DMS 273 (cell line): ENCODE results near the gene SLC27A2.
"Not testable (repeated sequence)": the region's sequence is repeated elsewhere in the genome, so short reads cannot be mapped to it uniquely, and the experiment has no call there.

ENCODE experiments used
- DNase-seq: peaks from one replicate; lab custom pipeline; 2025; ENCODE audit not compliant: unreplicated experiment; lab: John Stamatoyannopoulos, UW

The SLC27A2 gene

GRCh38 chr15:50188793-50189192 is 6.8 kb downstream of the SLC27A2 start:
- not testable (repeated sequence) for DNase-seq

- DNase-seq = no peak
These were observed 7.6 kb downstream of the SLC27A2 start for GRCh38 chr15:50189633-50190032.

- DNase-seq = no peak
These were observed 8.2 kb downstream of the SLC27A2 start for GRCh38 chr15:50190166-50190570.

GRCh38 chr15:50190723-50191122 is 8.7 kb downstream of the SLC27A2 start:
- no peak for DNase-seq

GRCh38 chr15:50192164-50192563 is 10.2 kb downstream of the SLC27A2 start:
- no peak for DNase-seq

- no peak for DNase-seq
These were observed 11.1 kb downstream of the SLC27A2 start for GRCh38 chr15:50192926-50193620.

GRCh38 chr15:50202003-50202402 is 20.0 kb downstream of the SLC27A2 start:
- DNase-seq = no peak

- no peak for DNase-seq
These were observed 24.0 kb downstream of the SLC27A2 start for GRCh38 chr15:50206020-50206419.

- DNase-seq = no peak
These were observed 27.8 kb downstream of the SLC27A2 start for GRCh38 chr15:50209809-50210208.

- no peak for DNase-seq
These were observed 28.6 kb downstream of the SLC27A2 start for GRCh38 chr15:50210462-50211157.

- DNase-seq = no peak
These were observed 36.3 kb downstream of the SLC27A2 start for GRCh38 chr15:50218291-50218690.

- no peak for DNase-seq
These were observed 36.7 kb downstream of the SLC27A2 start for GRCh38 chr15:50218691-50219090.

GRCh38 chr15:50219820-50220219 is 37.8 kb downstream of the SLC27A2 start:
- DNase-seq = no peak

GRCh38 chr15:50222181-50222580 is 40.2 kb downstream of the SLC27A2 start:
- DNase-seq = no peak

GRCh38 chr15:50224606-50225005 is 42.6 kb downstream of the SLC27A2 start:
- no peak for DNase-seq

- no peak for DNase-seq
These were observed 43.1 kb downstream of the SLC27A2 start for GRCh38 chr15:50225057-50225456.

GRCh38 chr15:50225938-50226337 is 43.9 kb downstream of the SLC27A2 start:
- DNase-seq = no peak

GRCh38 chr15:50227076-50227475 is 45.1 kb downstream of the SLC27A2 start:
- no peak for DNase-seq

- DNase-seq = no peak
These were observed 46.9 kb downstream of the SLC27A2 start for GRCh38 chr15:50228866-50229265.

GRCh38 chr15:50229336-50229735 is 47.3 kb downstream of the SLC27A2 start:
- DNase-seq = no peak

GRCh38 chr15:50231761-50232160 is 49.8 kb downstream of the SLC27A2 start:
- no peak for DNase-seq

- no peak for DNase-seq
These were observed 50.8 kb downstream of the SLC27A2 start for GRCh38 chr15:50232791-50233190.
